Thyroid gland (tissue), 4 donors: ENCODE measurements around the gene ATF6. TPM values are rescaled to one million over a fixed set of nuclear protein-coding genes. Genes with fewer than 3 reads are reported as not detected.

Source experiments
- DNase-seq, 2 donors: peaks; one replicate each; pipeline ENCODE4 v3.0.0-alpha.2; 2019
- H3K27ac ChIP-seq, 3 donors: fragments of 200-600 bp; sonication (generic); 1 replicate in 2 of 3; 2 replicates in 1 of 3; pipeline ENCODE4 v1.5.1; 2016 to 2019; ENCODE audit warnings: mild to moderate bottlenecking in 1 of 3, moderate library complexity in 1 of 3
- H3K27me3 ChIP-seq: fragments of 200-600 bp; sonication (generic); one replicate; pipeline ENCODE4 v1.5.1; 2019
- H3K36me3 ChIP-seq, 2 donors: fragments of 200-600 bp; sonication (generic); one replicate each; pipeline ENCODE4 v1.5.1; 2016 to 2019
- H3K4me1 ChIP-seq, 2 donors: fragments of 200-600 bp; sonication (generic); one replicate each; pipeline ENCODE4 v1.5.1; 2017 to 2019
- H3K4me3 ChIP-seq, 3 donors: fragments of 200-600 bp; sonication (generic); replicated peaks in 1 of 3; 1 replicate in 2 of 3; 2 replicates in 1 of 3; pipeline ENCODE4 v1.5.1; 2016; ENCODE audit warnings: mild to moderate bottlenecking in 1 of 3
- H3K9me3 ChIP-seq: fragments of 200-600 bp; sonication (generic); one replicate; pipeline ENCODE4 v1.5.1; 2017
- CTCF ChIP-seq, 6 experiments: fragments of 200-600 bp in 3 of 6; fragments of 450-650 bp in 3 of 6; sonication (generic) in 3 of 6; IDR thresholded peaks; one replicate each; pipeline ENCODE4 v1.5.1; 2016 to 2019; ENCODE audit warnings: antibody characterized with exemption in 6 of 6, mild to moderate bottlenecking in 2 of 6, inconsistent platforms in 1 of 6, moderate library complexity in 1 of 6
- POLR2A ChIP-seq, 2 donors: fragments of 450-650 bp; IDR thresholded peaks; one replicate each; pipeline ENCODE4 v1.6.1; 2017; ENCODE audit warnings: antibody characterized with exemption in 2 of 2, mild to moderate bottlenecking in 2 of 2, moderate library complexity in 1 of 2
- WGBS, 2 donors: methylation state at CpG; one replicate each; pipeline ENCODE4 v1.1.5; 2017; 5-methylcytosine and 5-hydroxymethylcytosine counted together
- intact Hi-C: fragments of 100-400 bp; cut with DNase I; formaldehyde crosslinking; loops from one replicate; pipeline ENCODE4 v1.15.1; 2023
- total RNA-seq, 4 donors: library from RNA; depleted of rRNA; stranded (reverse); fragments of >200 nt; gene quantifications; one replicate each; pipeline ENCODE4 v1.2.3, GENCODE V29; 2016

The ATF6 gene
- total RNA-seq, 4 donors from 2014 or later: 35.8 to 45.6 (median 38.7) TPM

- H3K27ac ChIP-seq: no peak overlapping the region
- WGBS, 2 donors: 73 to 77% methylated on average over 4 of the region's 4 CpGs
- intact Hi-C loops: no loop called here
Measured at GRCh38 chr1:161736335-161736969, 29.7 kb upstream of the ATF6 start.

GRCh38 chr1:161737625-161738024, 28.5 kb upstream of the ATF6 start:
- Histone ChIP-seq H3K27me3 (no peaks in the 10 kb centered on the region), H3K27ac (no peak overlapping the region), H3K4me3 (no peak overlapping the region), H3K36me3 (no peaks in the 10 kb centered on the region), H3K4me1 (no peaks in the 10 kb centered on the region), H3K9me3 (no peaks in the 10 kb centered on the region)
- WGBS, 2 donors: 51 to 61% methylated on average over 2 of the region's 2 CpGs
- no peak for TF ChIP-seq POLR2A (IDR thresholded peaks at IDR 0.05)
- TF ChIP-seq CTCF (IDR thresholded peaks at IDR 0.05): no peak
- no peak for DNase-seq
- intact Hi-C loops: no loop called here

More at GRCh38 chr1:161736335-161736969, 29.7 kb upstream of the ATF6 start:
- no peak overlapping the region for H3K4me3 ChIP-seq
- H3K4me1 ChIP-seq: no peaks in the 10 kb centered on the region
- no peak for TF ChIP-seq POLR2A (IDR thresholded peaks at IDR 0.05)
- no peak for TF ChIP-seq CTCF (IDR thresholded peaks at IDR 0.05)
- DNase-seq: no peak
- H3K27me3 ChIP-seq: no peaks in the 10 kb centered on the region
- H3K36me3 ChIP-seq: no peaks in the 10 kb centered on the region
- no peaks in the 10 kb centered on the region for H3K9me3 ChIP-seq

- Histone ChIP-seq H3K9me3 (no peaks in the 10 kb centered on the region), H3K36me3 (no peaks in the 10 kb centered on the region), H3K27ac (no peak overlapping the region), H3K4me3 (no peak overlapping the region), H3K27me3 (no peaks in the 10 kb centered on the region), H3K4me1 (no peaks in the 10 kb centered on the region)
- WGBS, 2 donors: 77 to 79% methylated on average over 4 of the region's 4 CpGs
- DNase-seq: peak; percentile 10 to 20
- TF ChIP-seq CTCF (IDR thresholded peaks at IDR 0.05) (peak in 1 of 6 experiments; percentile 22), POLR2A (IDR thresholded peaks at IDR 0.05) (no peak)
- intact Hi-C loops: no loop called here
Measured at GRCh38 chr1:161738627-161739287, 27.4 kb upstream of the ATF6 start.

GRCh38 chr1:161739865-161740566, 26.1 kb upstream of the ATF6 start:
- Histone ChIP-seq H3K4me1 (no peaks in the 10 kb centered on the region), H3K4me3 (no peak overlapping the region), H3K27me3 (no peaks in the 10 kb centered on the region), H3K27ac (no peak overlapping the region), H3K36me3 (no peaks in the 10 kb centered on the region), H3K9me3 (no peaks in the 10 kb centered on the region)
- TF ChIP-seq CTCF (IDR thresholded peaks at IDR 0.05): no peak
- TF ChIP-seq POLR2A (IDR thresholded peaks at IDR 0.05): no peak
- WGBS, 2 donors: 63 to 72% methylated on average over 8 of the region's 8 CpGs
- DNase-seq: no peak
- intact Hi-C loops: loop anchor here (10.0 kb wide), 1 partner anchor 255 kb away; no protein-coding TSS in a partner anchor
